GM06990 (cell line): ENCODE data around the gene MTA2.

ENCODE experiments used
- DNase-seq: peaks from one replicate; pipeline ENCODE4 v3.0.0-alpha.2; 2011; ENCODE audit not compliant: insufficient read length; ENCODE audit errors: extremely low read depth
- H3K27me3 ChIP-seq: replicated peaks from 2 replicates; pipeline ENCODE4 v1.6.0; 2011; ENCODE audit warnings: low read length; ENCODE audit not compliant: control insufficient read depth, insufficient read depth
- H3K36me3 ChIP-seq: 2 replicates; pipeline ENCODE4 v1.5.1; 2011; ENCODE audit warnings: low read length; ENCODE audit not compliant: control insufficient read depth, insufficient read depth
- H3K4me3 ChIP-seq: replicated peaks from 2 replicates; pipeline ENCODE4 v1.5.1; 2011; ENCODE audit warnings: low read depth, mild to moderate bottlenecking, control low read depth, low read length
- TF ChIP-seq, protein P1 (sequence below): IDR thresholded peaks from 2 replicates; pipeline ENCODE4 v1.5.1; 2011; ENCODE audit warnings: low read length, control low read depth, mild to moderate bottlenecking, inconsistent platforms; ENCODE audit not compliant: insufficient read depth, poor library complexity, severe bottlenecking

Gene MTA2

DNA sequence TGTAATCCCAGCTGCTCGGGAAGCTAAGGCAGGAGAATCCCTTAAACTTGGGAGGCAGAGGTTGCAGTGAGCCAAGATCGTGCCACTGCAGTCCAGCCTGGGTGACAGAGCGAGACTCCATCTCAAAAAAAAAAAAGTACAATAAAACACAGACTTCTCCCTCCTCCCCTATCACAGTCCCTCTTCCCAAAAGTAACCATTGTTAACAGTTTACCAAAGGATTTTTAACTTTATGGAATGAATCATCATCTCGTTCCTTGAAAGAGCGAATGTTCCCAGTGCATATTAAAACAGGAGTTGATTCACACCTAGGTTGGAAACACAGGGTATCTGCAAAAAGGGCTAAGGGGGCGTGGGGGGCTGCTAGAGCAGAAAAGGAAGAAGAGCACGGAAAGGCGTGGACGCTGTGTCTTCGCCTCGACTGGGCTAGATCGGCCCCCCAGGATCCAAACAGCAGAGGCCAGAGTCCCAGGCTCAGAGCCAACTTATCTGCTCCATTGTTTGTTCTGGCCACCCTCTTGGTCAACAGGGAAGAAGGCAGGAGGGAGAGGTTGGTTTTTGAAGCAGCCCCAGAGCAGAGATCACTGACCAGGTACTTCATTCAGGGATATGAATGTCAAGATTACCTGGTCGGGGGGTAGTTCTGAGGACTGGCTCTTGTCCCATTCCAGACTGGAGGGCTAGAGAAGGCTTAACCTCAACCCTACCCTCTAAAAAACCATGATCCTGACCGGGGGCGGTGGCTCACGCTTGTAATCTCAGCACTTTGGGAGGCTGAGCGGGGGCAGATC, 52.9 kb downstream of the MTA2 start:
- Histone ChIP-seq H3K4me3 (no peak overlapping the region), H3K27me3 (no peaks in the 10 kb centered on the region), H3K36me3 (no peaks in the 10 kb centered on the region)
- TF ChIP-seq, protein P1, sequence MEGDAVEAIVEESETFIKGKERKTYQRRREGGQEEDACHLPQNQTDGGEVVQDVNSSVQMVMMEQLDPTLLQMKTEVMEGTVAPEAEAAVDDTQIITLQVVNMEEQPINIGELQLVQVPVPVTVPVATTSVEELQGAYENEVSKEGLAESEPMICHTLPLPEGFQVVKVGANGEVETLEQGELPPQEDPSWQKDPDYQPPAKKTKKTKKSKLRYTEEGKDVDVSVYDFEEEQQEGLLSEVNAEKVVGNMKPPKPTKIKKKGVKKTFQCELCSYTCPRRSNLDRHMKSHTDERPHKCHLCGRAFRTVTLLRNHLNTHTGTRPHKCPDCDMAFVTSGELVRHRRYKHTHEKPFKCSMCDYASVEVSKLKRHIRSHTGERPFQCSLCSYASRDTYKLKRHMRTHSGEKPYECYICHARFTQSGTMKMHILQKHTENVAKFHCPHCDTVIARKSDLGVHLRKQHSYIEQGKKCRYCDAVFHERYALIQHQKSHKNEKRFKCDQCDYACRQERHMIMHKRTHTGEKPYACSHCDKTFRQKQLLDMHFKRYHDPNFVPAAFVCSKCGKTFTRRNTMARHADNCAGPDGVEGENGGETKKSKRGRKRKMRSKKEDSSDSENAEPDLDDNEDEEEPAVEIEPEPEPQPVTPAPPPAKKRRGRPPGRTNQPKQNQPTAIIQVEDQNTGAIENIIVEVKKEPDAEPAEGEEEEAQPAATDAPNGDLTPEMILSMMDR, result no peak
- no peak for DNase-seq

DNA sequence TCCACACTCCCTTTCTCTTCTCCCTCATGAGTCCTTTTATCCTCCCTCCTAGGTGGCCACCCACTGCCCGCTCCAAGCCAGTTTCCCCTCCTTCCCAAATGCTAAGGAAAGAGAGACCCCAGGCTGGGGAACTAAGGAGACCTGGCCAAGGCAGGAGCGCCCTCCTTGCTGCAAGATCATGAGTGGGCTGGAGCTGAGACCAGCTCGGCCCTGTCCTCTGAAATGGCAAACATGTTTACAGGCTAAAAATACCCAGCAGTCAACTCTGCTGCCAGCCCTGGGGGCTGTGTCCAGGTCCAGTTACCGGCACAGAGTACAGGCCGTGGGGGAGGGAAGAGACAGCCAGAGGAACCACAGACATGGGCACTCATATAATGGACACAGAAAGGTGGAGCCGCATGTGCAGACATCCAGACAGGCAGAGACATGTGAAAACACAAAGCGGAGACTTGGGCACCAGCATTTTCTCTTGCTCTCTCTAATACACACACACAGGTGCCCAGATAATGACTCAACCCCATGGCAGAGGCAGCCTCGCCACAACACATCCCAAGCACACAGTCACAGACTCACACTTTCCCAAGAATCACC, 53.9 kb downstream of the MTA2 start:
- Histone ChIP-seq H3K27me3 (no peaks in the 10 kb centered on the region), H3K36me3 (no peaks in the 10 kb centered on the region), H3K4me3 (no peak overlapping the region)
- no peak for DNase-seq
- TF ChIP-seq, protein P1, result no peak

DNA sequence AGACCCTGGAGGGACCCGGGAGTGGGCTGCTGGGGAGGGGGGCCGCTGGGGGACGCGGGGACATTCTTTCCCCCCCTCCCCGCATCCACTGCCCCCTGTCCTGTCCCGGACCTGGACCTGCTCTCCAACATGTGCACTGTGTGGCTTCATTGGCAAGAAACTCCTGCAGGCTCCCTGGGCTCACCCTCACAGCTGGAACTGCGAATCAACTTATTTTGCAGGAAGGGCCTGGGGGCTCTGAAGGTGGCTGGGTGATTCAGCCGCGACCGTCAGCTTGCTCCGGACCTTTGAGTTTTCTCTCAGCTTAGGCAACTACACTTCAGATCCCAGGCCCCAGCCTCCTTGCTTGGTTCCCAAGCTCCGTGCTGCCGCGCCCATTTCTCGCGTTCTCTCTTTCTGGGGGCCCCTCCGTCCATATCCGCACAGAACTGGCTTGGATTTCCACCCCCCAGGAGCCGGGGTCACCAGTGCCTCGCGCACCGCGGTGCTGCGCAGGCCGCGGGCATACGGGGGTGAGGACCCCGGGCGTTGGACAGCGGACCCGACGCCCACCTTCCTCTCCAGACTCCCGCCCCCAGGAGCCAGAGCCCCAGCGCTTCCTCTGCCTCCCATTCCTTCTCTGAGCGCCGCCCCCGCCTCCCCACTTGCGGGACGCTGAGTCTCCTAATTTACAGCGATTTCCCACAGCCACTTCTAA, 54.6 kb downstream of the MTA2 start:
- peak overlapping the region; percentile 42 for H3K4me3 ChIP-seq
- TF ChIP-seq, protein P1, result no peak
- H3K36me3 ChIP-seq, result no peaks in the 10 kb centered on the region
- no peak for DNase-seq
- no peaks in the 10 kb centered on the region for H3K27me3 ChIP-seq

DNA sequence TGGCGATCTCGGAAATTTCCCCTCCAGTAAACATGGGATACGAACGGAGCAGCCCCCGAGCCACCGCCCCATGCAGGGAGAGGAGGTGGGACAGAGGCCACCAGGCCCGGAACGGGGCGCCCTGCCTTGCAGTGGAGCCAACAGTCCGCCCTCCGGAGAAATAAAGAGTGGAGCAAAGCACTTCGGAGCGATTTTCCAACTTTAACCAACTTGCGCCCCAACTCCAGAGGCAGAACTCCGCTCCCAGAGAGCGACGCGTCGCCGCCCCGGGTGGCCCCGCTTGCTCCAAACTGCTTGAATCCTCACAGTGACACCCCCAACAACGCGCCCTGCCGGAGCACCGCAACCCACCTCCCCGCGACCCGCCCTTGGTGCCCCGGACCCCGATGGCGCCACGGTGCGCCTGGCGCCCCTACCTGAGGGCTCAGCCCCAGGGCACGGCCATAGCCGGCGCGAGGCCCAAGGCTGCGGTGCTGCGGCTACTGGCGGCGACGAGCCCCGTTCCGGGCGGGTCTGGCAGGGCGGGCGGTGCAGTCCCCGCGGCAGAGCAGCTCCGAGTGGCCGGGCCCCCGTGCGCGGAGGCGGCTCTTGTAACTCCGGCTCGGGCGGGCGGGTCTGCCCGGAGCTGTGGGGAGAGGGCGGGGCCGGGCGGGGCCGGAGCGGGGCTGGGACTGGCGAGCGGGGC, 55.3 kb downstream of the MTA2 start, which contains the start of gene AHNAK:
Gene AHNAK, minus strand, starts transcription at position 563 of the 685 bp plus-strand sequence. CDS start 10,708 bp downstream, outside the sequence.
- TF ChIP-seq, protein P1, result no peak
- Histone ChIP-seq H3K27me3 (no peaks in the 10 kb centered on the region), H3K4me3 (peak within 1 kb of the TSS; percentile 70), H3K36me3 (no peaks in the 10 kb centered on the region)
- DNase-seq, result peak; percentile 63

DNA sequence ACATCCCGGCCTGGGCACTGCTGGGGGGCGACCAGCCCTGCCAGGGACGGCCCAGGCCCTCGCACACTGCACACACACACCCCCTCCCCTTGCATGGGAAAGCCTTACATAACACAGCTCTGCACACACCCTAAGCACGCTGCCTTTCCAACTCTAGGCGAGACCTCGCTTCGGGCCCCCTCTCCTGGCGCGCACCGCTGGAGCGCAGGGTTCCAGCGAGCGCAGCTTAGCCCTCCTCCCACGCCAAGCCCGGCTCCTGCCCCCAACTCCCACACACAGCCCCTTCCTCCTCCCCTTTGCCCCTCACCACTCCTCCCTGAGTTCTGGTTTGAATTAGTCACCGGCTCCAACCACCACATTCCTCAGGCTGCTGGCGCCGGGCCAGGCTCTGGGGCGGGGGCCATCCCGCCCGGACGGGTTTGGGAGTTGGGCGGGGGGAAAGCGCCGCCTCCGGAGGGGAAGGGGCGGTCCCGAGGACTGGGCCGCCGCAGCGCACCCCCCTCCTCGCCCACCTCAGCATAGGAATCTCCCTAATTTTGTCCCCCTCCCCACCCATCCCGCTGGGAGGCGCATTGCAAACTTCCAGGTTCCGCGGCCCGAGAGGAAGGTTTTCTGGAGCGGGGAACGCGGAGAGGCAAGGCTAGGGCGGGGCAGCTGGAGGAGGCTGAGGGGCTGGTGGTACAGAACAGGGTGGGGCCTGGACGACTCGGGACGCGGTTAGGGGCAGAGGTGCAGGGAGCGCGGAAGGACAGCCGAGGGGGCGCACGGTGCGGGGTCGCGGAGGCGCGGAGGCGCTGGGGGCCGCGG, 56.0 kb downstream of the MTA2 start:
- H3K4me3 ChIP-seq, result peak overlapping the region; percentile 70
- TF ChIP-seq, protein P1, result peak; percentile 16
- H3K27me3 ChIP-seq, result no peaks in the 10 kb centered on the region
- no peak for DNase-seq
- no peaks in the 10 kb centered on the region for H3K36me3 ChIP-seq
